GM18517 (cell line): ENCODE results near the gene SPATA22.
"Not testable (repeated sequence)": the region's sequence is repeated elsewhere in the genome, so short reads cannot be mapped to it uniquely, and the experiment has no call there.

Experiments
- ATAC-seq: cut with Tn5 transposase; IDR thresholded peaks from one replicate; pipeline ENCODE4 v1.9.1; 2021; ENCODE audit warnings: mild to moderate bottlenecking, moderate library complexity; ENCODE audit not compliant: unreplicated experiment

The SPATA22 gene

DNA sequence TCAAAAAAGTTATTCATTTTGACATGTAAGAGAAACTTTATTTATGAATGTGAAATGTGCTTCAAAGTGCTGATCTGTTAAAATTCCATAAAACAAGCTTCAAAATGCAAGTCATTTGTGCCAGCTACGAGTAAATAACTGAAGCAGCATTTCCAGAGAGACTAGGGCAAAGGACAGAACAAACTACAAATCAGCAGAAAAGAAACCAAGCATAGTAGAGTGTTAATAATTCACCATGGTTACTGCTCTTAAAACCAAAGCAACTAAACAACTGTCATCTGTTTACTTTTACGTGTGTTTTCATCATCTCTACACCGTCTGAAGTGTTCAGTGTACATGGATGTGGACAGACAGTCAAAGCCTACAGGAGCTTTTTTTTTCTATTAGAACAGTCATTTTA lies 2.6 kb upstream of the SPATA22 start:
- no peak for ATAC-seq

DNA sequence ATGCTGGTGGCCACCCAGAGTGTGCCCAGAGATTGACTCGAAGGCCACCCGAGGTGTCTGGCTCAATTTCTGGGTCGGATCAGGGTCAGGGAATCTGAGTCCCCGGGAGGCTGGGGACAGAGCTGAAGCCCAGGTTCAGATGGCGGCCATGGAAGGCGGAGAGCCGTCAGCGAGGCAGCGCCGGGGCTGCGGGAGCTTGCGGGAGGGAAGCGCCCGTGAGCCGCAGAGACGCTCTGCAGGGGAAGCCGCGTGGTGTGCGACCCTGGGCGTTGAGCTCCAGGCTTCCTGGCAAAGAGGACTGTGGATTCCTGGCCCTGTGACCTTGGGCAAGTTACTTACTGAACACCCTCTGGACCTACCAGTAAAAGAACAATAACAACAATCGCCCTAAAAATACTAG lies 518 bp upstream of the SPATA22 start:
- no peak for ATAC-seq

GRCh38 chr17:3469529-3469928 lies 2.1 kb downstream of the SPATA22 start:
- ATAC-seq, result no peak

DNA sequence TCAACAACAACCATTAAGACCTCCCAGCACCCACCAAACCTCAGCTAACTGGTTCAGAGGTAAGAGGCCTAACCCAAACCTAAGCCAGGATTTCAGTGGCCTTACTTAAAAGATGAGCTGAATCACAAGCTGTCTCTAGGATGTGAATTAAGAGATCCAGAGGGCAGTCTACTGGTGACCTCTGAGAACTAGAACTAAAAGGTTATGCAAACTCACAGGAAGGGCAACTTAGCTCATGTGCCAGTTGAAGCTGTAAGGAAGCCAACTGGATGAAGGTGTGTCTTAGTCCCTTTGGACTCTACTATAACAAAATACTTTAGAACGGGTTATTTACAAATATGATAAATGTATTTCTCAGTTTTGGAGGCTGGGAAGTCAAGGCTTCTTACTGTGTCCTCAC lies 5.3 kb downstream of the SPATA22 start:
- not testable (repeated sequence) for ATAC-seq

DNA sequence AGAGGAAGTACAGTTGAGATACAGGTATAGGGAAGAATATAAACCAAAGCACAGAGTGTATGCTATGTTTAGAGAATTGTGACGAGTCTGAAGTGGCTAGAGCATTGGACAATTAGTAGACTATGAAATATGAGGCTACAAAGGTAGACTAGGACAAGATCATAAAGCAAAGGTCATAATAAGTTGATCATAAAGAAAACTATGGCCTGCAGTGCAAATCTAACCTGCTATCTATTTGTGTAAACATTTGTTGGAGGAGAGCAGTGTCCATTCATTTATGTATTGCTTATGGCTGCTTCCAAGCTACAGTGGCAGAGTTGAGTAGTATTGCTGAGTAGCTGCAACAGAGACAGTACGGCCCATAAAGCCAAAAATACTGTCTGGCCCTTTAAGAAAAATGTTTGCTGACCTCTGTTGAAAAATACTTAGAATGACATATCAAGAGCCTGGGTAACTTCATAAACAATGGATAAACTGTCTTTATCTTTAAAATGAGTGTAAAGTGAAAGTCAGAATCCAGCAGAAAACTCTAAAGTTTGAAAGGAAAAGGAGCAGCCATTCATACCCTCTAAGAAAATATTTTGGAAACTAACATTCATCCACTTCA lies 23.5 kb downstream of the SPATA22 start:
- ATAC-seq, result no peak

GRCh38 chr17:3447625-3448024 lies 24.0 kb downstream of the SPATA22 start:
- ATAC-seq, result no peak

DNA sequence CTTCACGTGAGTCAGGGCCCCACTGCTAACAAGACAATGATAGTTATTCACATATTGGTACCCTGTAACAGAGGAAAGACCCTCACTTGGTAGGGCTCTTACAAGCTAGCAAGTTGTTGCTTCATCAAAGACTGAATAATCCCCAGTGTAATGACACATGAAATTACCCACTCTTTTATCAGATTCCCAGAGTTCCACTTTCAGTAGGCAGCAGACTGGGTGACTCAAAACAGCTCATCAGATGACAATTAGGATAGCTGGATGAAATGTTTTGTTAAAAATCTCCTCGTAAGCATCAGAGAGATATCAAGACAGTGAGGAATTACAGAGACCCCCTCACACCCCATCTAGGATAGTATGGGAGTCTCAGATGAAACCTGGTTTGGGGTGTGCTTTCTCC lies 31.2 kb downstream of the SPATA22 start:
- no peak for ATAC-seq

DNA sequence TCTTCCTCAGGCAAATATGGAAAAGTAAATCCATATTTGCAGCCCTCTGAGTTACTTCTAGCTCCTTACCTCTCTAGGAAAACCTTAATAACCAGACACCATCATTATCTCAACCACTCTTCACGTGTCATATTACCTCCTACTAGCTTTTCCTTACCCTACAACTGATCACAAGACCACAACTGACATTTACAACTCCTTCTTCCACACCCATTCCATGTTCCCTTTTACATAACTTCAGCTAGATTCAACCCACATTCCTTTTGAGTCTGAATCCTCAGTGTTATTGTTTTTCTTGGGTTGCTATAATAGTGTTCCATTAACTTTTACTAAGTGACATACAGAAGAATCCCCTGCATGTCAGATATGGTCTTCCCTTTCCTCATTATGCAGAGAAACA lies 33.3 kb downstream of the SPATA22 start:
- no peak for ATAC-seq

- no peak for ATAC-seq
Observed at GRCh38 chr17:3433741-3434140, 37.9 kb downstream of the SPATA22 start, which contains the start of gene OR1E2. Gene OR1E2, minus strand, starts transcription at chr17:3433841. Its CDS starts 0 bp downstream, at chr17:3433841.

GRCh38 chr17:3433215-3433614 lies 38.4 kb downstream of the SPATA22 start:
- not testable (repeated sequence) for ATAC-seq

DNA sequence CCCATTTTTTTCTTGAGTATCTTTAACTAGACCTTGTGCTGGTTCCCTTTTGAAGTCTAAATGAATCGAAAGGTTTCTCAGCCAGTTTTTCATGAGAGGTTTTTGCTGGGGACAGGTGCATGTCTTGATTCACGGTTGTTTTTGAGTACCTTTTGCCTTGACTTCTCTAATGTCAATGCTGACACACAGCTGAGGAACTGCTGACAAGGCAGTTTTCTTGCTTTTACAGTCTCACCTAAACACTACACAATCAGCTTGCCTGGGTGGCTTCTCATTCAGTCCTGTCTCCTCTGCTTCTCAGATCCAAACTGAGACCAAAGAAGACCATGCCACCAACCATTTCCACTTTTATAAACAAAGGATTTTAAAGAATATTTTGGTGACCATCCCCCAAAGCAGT lies 53.4 kb downstream of the SPATA22 start:
- ATAC-seq, result no peak

GRCh38 chr17:3415610-3416009 lies 56.0 kb downstream of the SPATA22 start:
- no peak for ATAC-seq

- not testable (repeated sequence) for ATAC-seq
Observed at GRCh38 chr17:3412216-3412615, 59.4 kb downstream of the SPATA22 start.

DNA sequence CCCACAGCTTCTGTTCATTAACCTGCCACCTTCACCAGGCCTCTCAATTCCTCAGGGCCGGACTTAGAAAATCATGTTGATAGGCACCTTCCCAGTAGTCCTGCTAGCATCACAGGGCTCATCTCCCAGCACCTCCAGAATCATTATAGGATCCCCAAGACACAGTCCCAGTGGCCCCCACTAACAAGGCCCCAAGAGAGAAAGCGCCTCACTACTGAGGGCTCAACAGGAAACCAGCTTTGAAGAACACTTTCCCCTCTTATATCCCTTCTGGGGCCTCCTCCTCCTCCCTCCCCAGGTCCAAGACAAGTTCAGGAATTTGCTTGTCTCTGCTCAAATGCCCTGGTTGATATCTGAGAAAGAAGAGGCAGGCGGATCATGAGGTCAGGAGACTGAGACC lies 60.5 kb downstream of the SPATA22 start, which contains the start of gene OR3A3:
Gene OR3A3, plus strand, starts transcription at position 301 of the 400 bp plus-strand sequence.
- ATAC-seq, result no peak

GRCh38 chr17:3403856-3404255 lies 67.8 kb downstream of the SPATA22 start:
- ATAC-seq, result not testable (repeated sequence)

GRCh38 chr17:3401786-3402185 lies 69.8 kb downstream of the SPATA22 start:
- ATAC-seq, result no peak

DNA sequence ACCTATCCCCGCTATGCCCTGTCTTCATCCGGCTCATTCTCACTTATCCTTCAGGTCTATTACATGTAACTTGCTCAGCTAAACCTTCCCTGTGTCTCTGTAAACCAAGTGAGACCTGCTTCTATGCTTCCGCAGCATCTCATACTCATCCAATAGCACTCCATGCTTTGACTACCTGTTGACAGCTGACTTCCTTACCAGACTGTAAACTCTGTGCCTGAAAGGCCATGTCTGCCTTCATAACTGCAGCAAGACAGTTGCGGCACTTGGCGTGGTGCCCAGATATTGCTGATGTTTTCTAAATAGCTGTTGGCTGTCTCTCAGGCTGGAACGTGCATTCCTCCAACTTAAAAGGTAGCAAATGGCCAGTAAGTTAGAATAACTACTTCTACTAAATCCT lies 71.6 kb downstream of the SPATA22 start:
- no peak for ATAC-seq

DNA sequence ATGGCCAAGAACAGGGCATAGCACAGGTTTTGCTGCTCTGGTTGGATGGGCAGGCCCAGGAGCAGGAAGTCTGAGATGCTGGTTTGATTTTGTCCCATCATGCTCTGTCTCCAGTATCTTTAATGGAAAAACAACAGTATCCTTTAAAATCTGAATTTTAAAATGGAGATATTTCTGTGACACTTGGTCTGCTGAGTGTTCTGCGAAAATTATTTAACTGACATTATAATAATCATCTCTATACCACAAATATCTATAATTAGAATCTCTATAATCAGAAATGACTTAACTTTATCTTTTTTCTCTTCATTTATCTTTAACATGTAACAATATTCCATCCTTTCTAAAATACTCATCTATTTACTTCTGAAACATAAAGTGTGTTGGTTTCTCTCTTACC lies 73.3 kb downstream of the SPATA22 start, which contains the start of gene OR1E1:
Gene OR1E1, minus strand, starts transcription at position 101 of the 400 bp plus-strand sequence. Its CDS starts 0 bp downstream, at position 101.
- no peak for ATAC-seq

DNA sequence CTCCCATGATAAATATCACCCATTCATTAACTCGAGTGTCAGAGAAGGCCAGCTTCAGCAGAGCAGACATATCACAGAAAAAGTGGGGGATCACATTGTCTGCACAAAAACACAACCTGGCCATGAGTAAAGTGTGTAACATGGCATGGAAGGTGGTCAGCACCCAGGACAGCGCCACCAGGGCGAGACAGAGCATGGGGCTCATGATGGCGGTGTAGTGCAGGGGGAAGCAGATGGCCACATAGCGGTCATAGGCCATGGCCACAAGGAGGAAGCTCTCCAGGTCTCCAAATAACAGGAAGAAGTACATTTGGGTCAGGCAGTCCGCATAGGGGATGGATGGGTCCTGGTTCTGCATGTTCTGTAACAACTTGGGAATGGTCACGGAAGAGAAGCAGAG lies 73.8 kb downstream of the SPATA22 start:
- ATAC-seq, result not testable (repeated sequence)
